ENCODE measurements around the gene MUCL3. TPM values are rescaled to one million over a fixed set of nuclear protein-coding genes. Genes with fewer than 3 reads are reported as not detected.

Gene MUCL3
- total and polyA plus RNA-seq, 10 of the 15 experiments (the other 5 are each of a cell fraction or from before 2014, with no cell fraction given), result 0.03 to 1.4 (median 0.61) TPM

DNA sequence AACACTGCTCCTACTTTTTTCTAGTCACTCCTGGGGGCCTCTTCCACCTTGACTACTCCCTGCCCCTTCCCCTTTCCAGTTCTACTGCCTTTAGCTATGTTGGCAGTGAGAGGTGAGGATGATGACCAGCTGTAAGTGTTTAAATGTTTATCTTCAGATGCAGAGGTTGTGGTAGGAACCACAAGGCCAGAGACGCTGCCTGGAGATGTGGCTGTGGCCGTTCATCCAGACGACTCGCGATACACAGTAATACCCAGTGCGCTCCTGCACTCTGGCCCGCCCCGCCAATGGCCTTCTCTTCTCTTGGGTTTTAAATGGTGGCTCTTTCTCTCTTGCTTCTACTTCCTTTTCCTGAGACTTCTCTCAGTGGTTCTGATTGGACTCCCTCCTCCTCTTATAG, 22.1 kb upstream of the MUCL3 start:
- TF ChIP-seq CREM (IDR thresholded peaks at IDR 0.05; ENCODE audit: low read depth) (no peak), CBX3 (IDR thresholded peaks at IDR 0.05; ENCODE audit: borderline replicate concordance, low read depth) (no peak), CHD2 (IDR thresholded peaks at IDR 0.05; ENCODE audit: borderline replicate concordance, low read depth, low read length) (no peak), ZNF384 (IDR thresholded peaks at IDR 0.05; ENCODE audit: borderline replicate concordance, low read depth, low read length) (no peak), RELA (IDR thresholded peaks at IDR 0.05; ENCODE audit: borderline replicate concordance, partially characterized antibody) (no peak), SMARCA5 (IDR thresholded peaks at IDR 0.05) (no peak), IRF5 (IDR thresholded peaks at IDR 0.05; ENCODE audit: borderline replicate concordance) (no peak), PBX3 (IDR thresholded peaks at IDR 0.05; ENCODE audit: insufficient replicate concordance, low read depth, low read length) (no peak), ZBTB11 (CRISPR knock-in tag; IDR thresholded peaks at IDR 0.05) (no peak), CBX5 (IDR thresholded peaks at IDR 0.05; ENCODE audit: low read depth) (no peak), ATF2 (IDR thresholded peaks at IDR 0.05; ENCODE audit: low read length) (no peak), ZNF274 (IDR thresholded peaks at IDR 0.05; ENCODE audit: insufficient read depth, insufficient read length) (no peak), ZNF207 (IDR thresholded peaks at IDR 0.05; ENCODE audit: borderline replicate concordance) (no peak), ZSCAN29 (IDR thresholded peaks at IDR 0.05) (no peak)
- TF ChIP-seq, protein P1, sequence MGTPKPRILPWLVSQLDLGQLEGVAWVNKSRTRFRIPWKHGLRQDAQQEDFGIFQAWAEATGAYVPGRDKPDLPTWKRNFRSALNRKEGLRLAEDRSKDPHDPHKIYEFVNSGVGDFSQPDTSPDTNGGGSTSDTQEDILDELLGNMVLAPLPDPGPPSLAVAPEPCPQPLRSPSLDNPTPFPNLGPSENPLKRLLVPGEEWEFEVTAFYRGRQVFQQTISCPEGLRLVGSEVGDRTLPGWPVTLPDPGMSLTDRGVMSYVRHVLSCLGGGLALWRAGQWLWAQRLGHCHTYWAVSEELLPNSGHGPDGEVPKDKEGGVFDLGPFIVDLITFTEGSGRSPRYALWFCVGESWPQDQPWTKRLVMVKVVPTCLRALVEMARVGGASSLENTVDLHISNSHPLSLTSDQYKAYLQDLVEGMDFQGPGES (IDR thresholded peaks at IDR 0.05), result no peak
- in situ Hi-C loops (cut with MboI) (loop anchor here (5.0 kb wide), 1 partner anchor 159 kb away; no protein-coding TSS in a partner anchor), intact Hi-C loops (cut with micrococcal nuclease; ENCODE audit: unreplicated experiment) (loop anchor here (5.0 kb wide), 1 partner anchor 164 kb away; no protein-coding TSS in a partner anchor)
- Histone ChIP-seq H3K27ac (ENCODE audit: control insufficient read depth, insufficient read depth) (no peak overlapping the region), H3K4me1 (ENCODE audit: control insufficient read depth, insufficient read depth, low read length) (peaks cover 3% of the 10 kb centered on the region; the same call in 1 of the 2 replicates), H3K79me2 (ENCODE audit: control insufficient read depth, insufficient read depth, low read length) (peaks cover 9% of the 10 kb centered on the region), H3K9me3 (replicated peaks; ENCODE audit: control insufficient read depth, insufficient read depth, low read length) (no peaks in the 10 kb centered on the region), H3K27me3 (replicated peaks in 1 of 2; ENCODE audit: control insufficient read depth in 2 of 2, insufficient read depth in 2 of 2, low read length in 1 of 2) (no peaks in the 10 kb centered on the region), H3K4me2 (ENCODE audit: control insufficient read depth, insufficient read depth) (no peak overlapping the region), H3K36me3 (ENCODE audit: control insufficient read depth in 2 of 2, insufficient read depth in 2 of 2, low read length in 1 of 2) (peaks cover 15 to 21% of the 10 kb centered on the region in 2 experiments; a peak in 3 of 4 replicates), H3K4me3 (no peak overlapping the region), H3K9ac (ENCODE audit: control insufficient read depth, insufficient read depth, low read length) (no peak overlapping the region), H4K20me1 (ENCODE audit: control insufficient read depth, insufficient read depth) (no peaks in the 10 kb centered on the region), H2AFZ (ENCODE audit: control insufficient read depth, low read depth, low read length) (no peak overlapping the region)
- FAIRE-seq, result no peak
- BruUV-seq (replicated peaks), result no TSS peak
- WGBS (ENCODE audit: insufficient coverage, insufficient replicate concordance, low lambda C conversion rate, missing lambda C conversion rate), result 99% methylated on average over 8 of the region's 8 CpGs
- CTCF ChIA-PET, result interaction anchor here (0.6 to 9.3 kb wide), 7 partner anchors 37 to 377 kb away, joined by 3 to 119 read pairs (median 5); no protein-coding TSS in a partner anchor
- RAD21 ChIA-PET (ENCODE audit: unreplicated experiment), result no interaction called here
- SMC1A ChIA-PET (ENCODE audit: uncharacterized antibody, unreplicated experiment), result interaction anchor here (1.0 to 7.9 kb wide), 5 partner anchors 88 to 169 kb away, joined by 3 to 141 read pairs (median 4); no protein-coding TSS in a partner anchor
- no peak for DNase-seq (ENCODE audit: low read depth, low spot score)
- POLR2A ChIA-PET, result no interaction called here
- no peak for ATAC-seq
